Endothelial cell of umbilical vein (primary cell): Measurements from ENCODE around the gene ZNF440. TPM values are rescaled to one million over a fixed set of nuclear protein-coding genes. Genes with fewer than 3 reads are reported as not detected.

ENCODE experiments used
- BruUV-seq: library from RNA; stranded (reverse); fragments of 400-500 nt; replicated peaks from 2 replicates; lab custom pipeline; 2021; lab: Mats Ljungman, UMichigan
- CTCF ChIA-PET: fragments of 300-600, 350-600 bp; sonication (Branson Sonifier 250); formaldehyde crosslinking; loops from one replicate; lab custom pipeline; 2021; ENCODE audit warnings: antibody characterized with exemption, inconsistent platforms; lab: Charles Lee
- POLR2A ChIA-PET: fragments of 300-600, 350-600 bp; sonication (Branson Sonifier 250); formaldehyde crosslinking; loops from one replicate; lab custom pipeline; 2021; ENCODE audit warnings: antibody characterized with exemption, inconsistent platforms; lab: Charles Lee
- DNase-seq: peaks from one replicate; pipeline ENCODE4 v3.0.0-alpha.2; 2011; ENCODE audit warnings: low read depth, low spot score
- FAIRE-seq: peaks from 2 replicates; lab custom pipeline; 2011; peaks lifted over from hg19 to GRCh38; lab: Jason Lieb, UNC
- H2AFZ ChIP-seq: 2 replicates; pipeline ENCODE4 v1.6.0; 2012; ENCODE audit warnings: low read depth, low read length, control low read depth, inconsistent platforms
- H3K27ac ChIP-seq: 2 replicates; pipeline ENCODE4 v1.5.1; 2011; ENCODE audit warnings: low read depth, mild to moderate bottlenecking, control low read depth, low read length, moderate library complexity; ENCODE audit not compliant: insufficient read depth
- H3K27me3 ChIP-seq, 2 experiments: 2 replicates each; pipeline versions ENCODE4 v1.6.0 to v1.6.1; 2011; ENCODE audit warnings: low read length in 2 of 2, mixed read lengths in 1 of 2; ENCODE audit not compliant: control insufficient read depth in 2 of 2, insufficient read depth in 2 of 2
- H3K36me3 ChIP-seq, 2 experiments: 2 replicates in 1 of 2; 3 replicates in 1 of 2; pipeline ENCODE4 v1.5.1; 2011; ENCODE audit warnings: low read length in 2 of 2, mild to moderate bottlenecking in 1 of 2, moderate library complexity in 1 of 2; ENCODE audit not compliant: control insufficient read depth in 2 of 2, insufficient read depth in 2 of 2; ENCODE audit errors: extremely low read depth in 1 of 2
- H3K4me1 ChIP-seq: 3 replicates; pipeline ENCODE4 v1.5.1; 2011; ENCODE audit warnings: mild to moderate bottlenecking, low read length; ENCODE audit not compliant: control insufficient read depth, insufficient read depth; ENCODE audit errors: extremely low read depth
- H3K4me2 ChIP-seq: 2 replicates; pipeline ENCODE4 v1.6.1; 2011; ENCODE audit warnings: low read length, control low read depth, mixed read lengths; ENCODE audit not compliant: insufficient read depth
- H3K4me3 ChIP-seq, 3 experiments: fragments of 200-600 bp in 1 of 3; sonication (generic), shearing (Covaris generic) in 1 of 3; replicated peaks in 1 of 3; 2 replicates each; pipeline ENCODE4 v1.5.1; 2011 to 2016; ENCODE audit warnings: control low read depth in 3 of 3, low read length in 3 of 3, mild to moderate bottlenecking in 2 of 3, inconsistent platforms in 1 of 3, low read depth in 1 of 3, moderate library complexity in 1 of 3; ENCODE audit not compliant: insufficient read depth in 1 of 3
- H3K79me2 ChIP-seq: 2 replicates; pipeline ENCODE4 v1.6.0; 2012; ENCODE audit warnings: low read length, inconsistent platforms; ENCODE audit not compliant: control insufficient read depth, insufficient read depth
- H3K9ac ChIP-seq: replicated peaks from 2 replicates; pipeline ENCODE3; 2011; ENCODE audit warnings: low read length, control low read depth; ENCODE audit not compliant: insufficient read depth; ENCODE audit errors: extremely low read depth
- H3K9me1 ChIP-seq: replicated peaks from 3 replicates; pipeline ENCODE4 v1.6.0; 2011; ENCODE audit warnings: mild to moderate bottlenecking, low read length; ENCODE audit not compliant: control insufficient read depth, insufficient read depth; ENCODE audit errors: extremely low read depth
- H3K9me3 ChIP-seq: replicated peaks from 2 replicates; pipeline ENCODE4 v1.5.1; 2012; ENCODE audit warnings: low read length, inconsistent platforms; ENCODE audit not compliant: control insufficient read depth, insufficient read depth
- H4K20me1 ChIP-seq: replicated peaks from 2 replicates; pipeline ENCODE3; 2011; ENCODE audit warnings: mild to moderate bottlenecking, low read length; ENCODE audit not compliant: control insufficient read depth, insufficient read depth; ENCODE audit errors: extremely low read depth
- EZH2 ChIP-seq: IDR thresholded peaks from 2 replicates; pipeline ENCODE4 v1.6.1; 2012; ENCODE audit warnings: borderline replicate concordance, low read depth, mild to moderate bottlenecking, moderate library complexity, low read length, inconsistent platforms; ENCODE audit not compliant: severe bottlenecking
- FOS ChIP-seq: IDR thresholded peaks from 2 replicates; pipeline ENCODE4 v1.6.1; 2011; ENCODE audit warnings: mild to moderate bottlenecking, low read length, moderate library complexity, borderline replicate concordance; ENCODE audit not compliant: insufficient read depth
- GATA2 ChIP-seq: IDR thresholded peaks from 2 replicates; pipeline ENCODE4 v1.7.0; 2011; ENCODE audit warnings: low read depth, mild to moderate bottlenecking, moderate library complexity, mixed read lengths, low read length; ENCODE audit not compliant: insufficient read length, insufficient read depth
- JUN ChIP-seq: IDR thresholded peaks from 2 replicates; pipeline ENCODE4 v1.6.1; 2011; ENCODE audit warnings: borderline replicate concordance, low read depth; ENCODE audit not compliant: insufficient read length, insufficient read depth
- MYC ChIP-seq: IDR thresholded peaks from one replicate; pipeline ENCODE4 v1.6.1; 2011; ENCODE audit warnings: mild to moderate bottlenecking, low read depth, low read length
- POLR2A ChIP-seq: IDR thresholded peaks from 2 replicates; pipeline ENCODE4 v1.6.1; 2012; ENCODE audit warnings: low read depth, mild to moderate bottlenecking, control low read depth, low read length
- POLR2AphosphoS5 ChIP-seq: IDR thresholded peaks from 2 replicates; pipeline ENCODE4 v1.6.1; 2012; ENCODE audit warnings: low read depth, mild to moderate bottlenecking, control low read depth, low read length, moderate library complexity; ENCODE audit not compliant: insufficient read depth
- dilution Hi-C: fragments of 300-500 bp; cut with MboI; formaldehyde crosslinking; loops from one replicate; pipeline ENCODE4 v1.15.0; 2019; ENCODE audit warnings: low sequenced_read_pairs; ENCODE audit not compliant: extremely low pct_ligation_motif_present
- intact Hi-C: fragments of 100-400 bp; cut with micrococcal nuclease; formaldehyde crosslinking; loops from one replicate; pipeline ENCODE4 v1.10.0; 2022
- polyA plus RNA-seq, 4 experiments: library from polyadenylated mRNA; depleted of rRNA in 3 of 4; stranded (reverse) in 3 of 4; unstranded in 1 of 4; fragments of >200 nt; gene quantifications; 2 replicates each; pipeline versions ENCODE4 v1.2.1 to v1.2.3, GENCODE V29; 2011 to 2012; ENCODE audit warnings: missing spikeins in 1 of 4
- total RNA-seq: library from RNA; stranded (reverse); gene quantifications from 2 replicates; pipeline ENCODE4 v1.2.3, GENCODE V29; 2021
- TF ChIP-seq, protein P1 (sequence below), 2 donors: IDR thresholded peaks; 1 replicate in 1 of 2; 2 replicates in 1 of 2; pipeline ENCODE4 v1.5.1; 2011; ENCODE audit warnings: low read length in 2 of 2, mild to moderate bottlenecking in 2 of 2, moderate library complexity in 2 of 2, control low read depth in 1 of 2, inconsistent platforms in 1 of 2, low read depth in 1 of 2; ENCODE audit not compliant: insufficient read depth in 1 of 2; ENCODE audit errors: extremely low read depth in 1 of 2
- TF ChIP-seq, protein P2 (sequence below): IDR thresholded peaks from 2 replicates; pipeline ENCODE4 v1.6.1; 2011; ENCODE audit not compliant: insufficient read depth, insufficient read length

The ZNF440 gene
- total and polyA plus RNA-seq, 2 donors (not counting 3 experiments of a cell fraction or from before 2014, with no cell fraction given) = 2.2 to 13.3 TPM

DNA sequence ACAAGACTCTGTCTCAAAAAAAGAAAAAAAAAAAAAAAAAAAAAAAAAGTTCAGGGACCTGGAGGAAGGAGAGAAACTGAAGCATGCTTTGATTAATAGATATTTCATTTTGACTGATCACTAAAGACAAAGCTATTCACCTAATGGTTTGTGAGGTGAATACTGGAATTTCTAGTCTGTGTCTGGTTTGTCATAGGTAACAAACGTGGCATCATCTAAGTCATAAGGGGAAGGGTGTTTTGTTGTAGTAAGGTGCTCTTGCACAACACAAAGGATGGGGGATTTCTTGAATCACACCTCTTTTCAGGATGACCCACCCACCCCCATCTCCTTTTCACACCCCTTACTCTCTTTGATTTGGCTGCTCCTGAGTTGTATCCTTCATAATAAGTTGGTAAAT, 59.7 kb downstream of the ZNF440 start:
- DNase-seq (no peak), FAIRE-seq (no peak)
- no peak overlapping the region for H2AFZ ChIP-seq
- no peaks in the 10 kb centered on the region for H3K36me3 ChIP-seq
- dilution Hi-C loops (no loop called here), intact Hi-C loops (no loop called here)
- H3K4me3 ChIP-seq = no peak overlapping the region
- BruUV-seq = no TSS peak
- H3K4me2 ChIP-seq = no peak overlapping the region
- CTCF ChIA-PET = no interaction called here
- H3K79me2 ChIP-seq = no peaks in the 10 kb centered on the region
- POLR2A ChIA-PET = no interaction called here
- TF ChIP-seq FOS (no peak), POLR2A (no peak), JUN (no peak), EZH2 (no peak), GATA2 (no peak), MYC (no peak), POLR2AphosphoS5 (no peak)
- TF ChIP-seq, protein P1, sequence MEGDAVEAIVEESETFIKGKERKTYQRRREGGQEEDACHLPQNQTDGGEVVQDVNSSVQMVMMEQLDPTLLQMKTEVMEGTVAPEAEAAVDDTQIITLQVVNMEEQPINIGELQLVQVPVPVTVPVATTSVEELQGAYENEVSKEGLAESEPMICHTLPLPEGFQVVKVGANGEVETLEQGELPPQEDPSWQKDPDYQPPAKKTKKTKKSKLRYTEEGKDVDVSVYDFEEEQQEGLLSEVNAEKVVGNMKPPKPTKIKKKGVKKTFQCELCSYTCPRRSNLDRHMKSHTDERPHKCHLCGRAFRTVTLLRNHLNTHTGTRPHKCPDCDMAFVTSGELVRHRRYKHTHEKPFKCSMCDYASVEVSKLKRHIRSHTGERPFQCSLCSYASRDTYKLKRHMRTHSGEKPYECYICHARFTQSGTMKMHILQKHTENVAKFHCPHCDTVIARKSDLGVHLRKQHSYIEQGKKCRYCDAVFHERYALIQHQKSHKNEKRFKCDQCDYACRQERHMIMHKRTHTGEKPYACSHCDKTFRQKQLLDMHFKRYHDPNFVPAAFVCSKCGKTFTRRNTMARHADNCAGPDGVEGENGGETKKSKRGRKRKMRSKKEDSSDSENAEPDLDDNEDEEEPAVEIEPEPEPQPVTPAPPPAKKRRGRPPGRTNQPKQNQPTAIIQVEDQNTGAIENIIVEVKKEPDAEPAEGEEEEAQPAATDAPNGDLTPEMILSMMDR (IDR thresholded peaks at IDR 0.05; ENCODE audit: extremely low read depth in 1 of 2, insufficient read depth in 1 of 2, low read depth in 1 of 2, low read length in 2 of 2) = no peak
- TF ChIP-seq, protein P2, sequence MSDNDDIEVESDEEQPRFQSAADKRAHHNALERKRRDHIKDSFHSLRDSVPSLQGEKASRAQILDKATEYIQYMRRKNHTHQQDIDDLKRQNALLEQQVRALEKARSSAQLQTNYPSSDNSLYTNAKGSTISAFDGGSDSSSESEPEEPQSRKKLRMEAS = no peak
- H3K9me3 ChIP-seq = peaks cover 4% of the 10 kb centered on the region
- H3K27ac ChIP-seq = no peak overlapping the region
- no peaks in the 10 kb centered on the region for H3K4me1 ChIP-seq
- H3K9ac ChIP-seq = no peak overlapping the region
- H3K9me1 ChIP-seq = no peaks in the 10 kb centered on the region
- no peaks in the 10 kb centered on the region for H4K20me1 ChIP-seq
- no peaks in the 10 kb centered on the region for H3K27me3 ChIP-seq
